ENCODE results near the gene PRSS2. TPM values are rescaled to one million over a fixed set of nuclear protein-coding genes. Genes with fewer than 3 reads are reported as not detected.
"Not testable (repeated sequence)": the region's sequence is repeated elsewhere in the genome, so short reads cannot be mapped to it uniquely, and the experiment has no call there.

Gene PRSS2
- total RNA-seq (1 to 10 TPM in 1 of 4 donors, not detected in 3; 4.0 TPM), polyA plus RNA-seq (0.16 TPM)
- long read RNA-seq, donor 1 = 0 reads
- long read RNA-seq, donor 2 = 0 reads
- long read RNA-seq, donor 3, partial matches to known transcripts = 0 of 1 reads
- long read RNA-seq, donor 3, other reads (novel, unspliced or antisense) = 0 of 1 reads
- long read RNA-seq, donor 4 = 0 reads

- no peaks in the 10 kb centered on the region for H3K9me3 ChIP-seq (ENCODE audit: control insufficient read depth, low read length)
- H3K4me3 ChIP-seq (ENCODE audit: low read length) = no peak within 1 kb of the TSS
- H3K4me1 ChIP-seq (ENCODE audit: control insufficient read depth, insufficient read depth, low read length) = no peaks in the 10 kb centered on the region
- no peak within 1 kb of the TSS for H3K27ac ChIP-seq (ENCODE audit: low read length)
- intact Hi-C loops (cut with DNase I) = no loop called here
- no peak for DNase-seq
- H3K27me3 ChIP-seq (ENCODE audit: control insufficient read depth, insufficient read depth) = no peaks in the 10 kb centered on the region
- no peak for ATAC-seq
- 68% methylated on average over 7 of the region's 7 CpGs for WGBS
Measured at GRCh38 chr7:142770661-142771352, at the start of gene PRSS2. Gene PRSS2 (plus strand): TSS chr7:142770970. CDS start chr7:142770983, 13 bp downstream.

GRCh38 chr7:142720986-142721385 lies 49.8 kb upstream of the PRSS2 start:
- Histone ChIP-seq H3K27ac (ENCODE audit: low read length) (no peak overlapping the region), H3K4me1 (ENCODE audit: control insufficient read depth, insufficient read depth, low read length) (no peaks in the 10 kb centered on the region), H3K27me3 (ENCODE audit: control insufficient read depth, insufficient read depth) (no peaks in the 10 kb centered on the region), H3K9me3 (ENCODE audit: control insufficient read depth, low read length) (no peaks in the 10 kb centered on the region), H3K4me3 (ENCODE audit: low read length) (no peak overlapping the region)
- DNase-seq = no peak
- 82% methylated on average over 10 of the region's 10 CpGs for WGBS
- no peak for ATAC-seq
- intact Hi-C loops (cut with DNase I) = no loop called here

GRCh38 chr7:142722248-142722794 lies 48.4 kb upstream of the PRSS2 start:
- intact Hi-C loops (cut with DNase I) = no loop called here
- ATAC-seq = no peak
- Histone ChIP-seq H3K4me3 (ENCODE audit: low read length) (no peak overlapping the region), H3K27ac (ENCODE audit: low read length) (no peak overlapping the region), H3K27me3 (ENCODE audit: control insufficient read depth, insufficient read depth) (no peaks in the 10 kb centered on the region), H3K9me3 (ENCODE audit: control insufficient read depth, low read length) (no peaks in the 10 kb centered on the region), H3K4me1 (ENCODE audit: control insufficient read depth, insufficient read depth, low read length) (no peaks in the 10 kb centered on the region)
- 53% methylated on average over 15 of the region's 15 CpGs for WGBS
- no peak for DNase-seq

- no peaks in the 10 kb centered on the region for H3K27me3 ChIP-seq (ENCODE audit: control insufficient read depth, insufficient read depth)
- no peak overlapping the region for H3K4me3 ChIP-seq (ENCODE audit: low read length)
- no peaks in the 10 kb centered on the region for H3K9me3 ChIP-seq (ENCODE audit: control insufficient read depth, low read length)
- 85% methylated on average over 8 of the region's 8 CpGs for WGBS
- no peak for ATAC-seq
- no peaks in the 10 kb centered on the region for H3K4me1 ChIP-seq (ENCODE audit: control insufficient read depth, insufficient read depth, low read length)
- intact Hi-C loops (cut with DNase I) = no loop called here
- H3K27ac ChIP-seq (ENCODE audit: low read length) = no peak overlapping the region
- no peak for DNase-seq
Measured at GRCh38 chr7:142733271-142733670, 37.5 kb upstream of the PRSS2 start.

- ATAC-seq (no peak), DNase-seq (no peak)
- intact Hi-C loops (cut with DNase I) = no loop called here
- H3K9me3 ChIP-seq (ENCODE audit: control insufficient read depth, low read length) = no peaks in the 10 kb centered on the region
- no peak overlapping the region for H3K27ac ChIP-seq (ENCODE audit: low read length)
- H3K27me3 ChIP-seq (ENCODE audit: control insufficient read depth, insufficient read depth) = no peaks in the 10 kb centered on the region
- WGBS = 46% methylated on average over 2 of the region's 2 CpGs
- H3K4me1 ChIP-seq (ENCODE audit: control insufficient read depth, insufficient read depth, low read length) = peaks cover 6% of the 10 kb centered on the region
- H3K4me3 ChIP-seq (ENCODE audit: low read length) = no peak overlapping the region
Measured at GRCh38 chr7:142739923-142740492, 30.8 kb upstream of the PRSS2 start.

GRCh38 chr7:142740786-142741185 lies 30.0 kb upstream of the PRSS2 start:
- intact Hi-C loops (cut with DNase I) = no loop called here
- 75% methylated on average over 5 of the region's 5 CpGs for WGBS

GRCh38 chr7:142741932-142742331 lies 28.8 kb upstream of the PRSS2 start:
- DNase-seq = peak in 2 of 3 donors; percentile 58 to 76
- H3K27me3 ChIP-seq (ENCODE audit: control insufficient read depth, insufficient read depth); H3K4me3 ChIP-seq (ENCODE audit: low read length); intact Hi-C loops (cut with DNase I); H3K4me1 ChIP-seq (ENCODE audit: control insufficient read depth, insufficient read depth, low read length); H3K9me3 ChIP-seq (ENCODE audit: control insufficient read depth, low read length): not testable (repeated sequence)
- H3K27ac ChIP-seq (ENCODE audit: low read length) = peak overlapping the region; percentile 84
- peak; percentile 85 to 95 for ATAC-seq

More at GRCh38 chr7:142740786-142741185, 30.0 kb upstream of the PRSS2 start:
- H3K27me3 ChIP-seq (ENCODE audit: control insufficient read depth, insufficient read depth) = no peaks in the 10 kb centered on the region
- no peaks in the 10 kb centered on the region for H3K9me3 ChIP-seq (ENCODE audit: control insufficient read depth, low read length)
- DNase-seq (no peak), ATAC-seq (no peak)
- H3K27ac ChIP-seq (ENCODE audit: low read length) = no peak overlapping the region
- no peak overlapping the region for H3K4me3 ChIP-seq (ENCODE audit: low read length)
- H3K4me1 ChIP-seq (ENCODE audit: control insufficient read depth, insufficient read depth, low read length) = peaks cover 6% of the 10 kb centered on the region

GRCh38 chr7:142745091-142745635 lies 25.6 kb upstream of the PRSS2 start:
- intact Hi-C loops (cut with DNase I) = no loop called here
- no peaks in the 10 kb centered on the region for H3K27me3 ChIP-seq (ENCODE audit: control insufficient read depth, insufficient read depth)
- H3K27ac ChIP-seq (ENCODE audit: low read length) = no peak overlapping the region
- H3K4me3 ChIP-seq (ENCODE audit: low read length) = no peak overlapping the region
- 72% methylated on average over 1 of the region's 1 CpG for WGBS
- ATAC-seq (no peak), DNase-seq (no peak)
- H3K9me3 ChIP-seq (ENCODE audit: control insufficient read depth, low read length) = no peaks in the 10 kb centered on the region
- peaks cover 6% of the 10 kb centered on the region for H3K4me1 ChIP-seq (ENCODE audit: control insufficient read depth, insufficient read depth, low read length)

GRCh38 chr7:142745745-142746144 lies 25.0 kb upstream of the PRSS2 start:
- intact Hi-C loops (cut with DNase I) = no loop called here
- DNase-seq (no peak), ATAC-seq (no peak)
- Histone ChIP-seq H3K4me1 (ENCODE audit: control insufficient read depth, insufficient read depth, low read length) (peaks cover 5% of the 10 kb centered on the region), H3K9me3 (ENCODE audit: control insufficient read depth, low read length) (no peaks in the 10 kb centered on the region), H3K27me3 (ENCODE audit: control insufficient read depth, insufficient read depth) (no peaks in the 10 kb centered on the region), H3K4me3 (ENCODE audit: low read length) (no peak overlapping the region), H3K27ac (ENCODE audit: low read length) (no peak overlapping the region)
- WGBS = 66% methylated on average over 4 of the region's 4 CpGs

- H3K4me3 ChIP-seq (ENCODE audit: low read length) = no peak overlapping the region
- no peaks in the 10 kb centered on the region for H3K27me3 ChIP-seq (ENCODE audit: control insufficient read depth, insufficient read depth)
- intact Hi-C loops (cut with DNase I) = no loop called here
- H3K27ac ChIP-seq (ENCODE audit: low read length) = no peak overlapping the region
- no peak for DNase-seq
- peaks cover 3% of the 10 kb centered on the region for H3K4me1 ChIP-seq (ENCODE audit: control insufficient read depth, insufficient read depth, low read length)
- no peak for ATAC-seq
- H3K9me3 ChIP-seq (ENCODE audit: control insufficient read depth, low read length) = no peaks in the 10 kb centered on the region
- WGBS = 80% methylated on average over 3 of the region's 3 CpGs
Measured at GRCh38 chr7:142746264-142746663, 24.5 kb upstream of the PRSS2 start.

- H3K27ac ChIP-seq (ENCODE audit: low read length); ATAC-seq; DNase-seq; H3K4me1 ChIP-seq (ENCODE audit: control insufficient read depth, insufficient read depth, low read length); H3K4me3 ChIP-seq (ENCODE audit: low read length); H3K9me3 ChIP-seq (ENCODE audit: control insufficient read depth, low read length); H3K27me3 ChIP-seq (ENCODE audit: control insufficient read depth, insufficient read depth); intact Hi-C loops (cut with DNase I): not testable (repeated sequence)
- 88% methylated on average over 2 of the region's 2 CpGs for WGBS
Measured at GRCh38 chr7:142748410-142748809, 22.4 kb upstream of the PRSS2 start.
